Esophagus squamous epithelium (tissue), 5 donors: Measurements from ENCODE around the gene NME3. TPM values are rescaled to one million over a fixed set of nuclear protein-coding genes. Genes with fewer than 3 reads are reported as not detected.

Experiments
- DNase-seq: peaks from one replicate; lab custom pipeline; 2025; lab: John Stamatoyannopoulos, UW
- H3K27ac ChIP-seq, 4 donors: fragments of 200-600 bp; sonication (generic); one replicate each; pipeline ENCODE4 v1.5.1; 2016 to 2019; ENCODE audit warnings: mild to moderate bottlenecking in 1 of 4
- H3K27me3 ChIP-seq, 4 donors: fragments of 200-600 bp; sonication (generic); 1 replicate in 3 of 4; 2 replicates in 1 of 4; pipeline versions ENCODE4 v1.5.1 to v1.6.0; 2017 to 2021; ENCODE audit warnings: antibody characterized with exemption in 1 of 4
- H3K36me3 ChIP-seq, 3 donors: fragments of 200-600 bp; sonication (generic); one replicate each; pipeline ENCODE4 v1.5.1; 2016 to 2019
- H3K4me1 ChIP-seq, 3 donors: fragments of 200-600 bp; sonication (generic); one replicate each; pipeline ENCODE4 v1.5.1; 2017 to 2019
- H3K4me3 ChIP-seq, 4 donors: fragments of 200-600 bp; sonication (generic); 1 replicate in 3 of 4; 2 replicates in 1 of 4; pipeline ENCODE4 v1.5.1; 2016 to 2019; ENCODE audit warnings: mild to moderate bottlenecking in 2 of 4, moderate library complexity in 1 of 4
- H3K9me3 ChIP-seq, 3 donors: fragments of 200-600 bp; sonication (generic); one replicate each; pipeline ENCODE4 v1.5.1; 2016 to 2019
- CTCF ChIP-seq, 6 experiments: fragments of 450-650 bp in 4 of 6; fragments of 200-600 bp in 2 of 6; sonication (generic) in 2 of 6; IDR thresholded peaks; one replicate each; pipeline ENCODE4 v1.5.1; 2016 to 2019; ENCODE audit warnings: antibody characterized with exemption in 6 of 6, mild to moderate bottlenecking in 4 of 6, moderate library complexity in 4 of 6
- POLR2A ChIP-seq, 4 donors: fragments of 450-650 bp; IDR thresholded peaks; one replicate each; pipeline ENCODE4 v1.6.1; 2017; ENCODE audit warnings: antibody characterized with exemption in 4 of 4, mild to moderate bottlenecking in 4 of 4, moderate library complexity in 3 of 4
- WGBS, 2 donors: methylation state at CpG; one replicate each; pipeline ENCODE4 v1.1.5; 2018; 5-methylcytosine and 5-hydroxymethylcytosine counted together
- intact Hi-C: fragments of 100-400 bp; cut with DNase I; formaldehyde crosslinking; loops from one replicate; pipeline ENCODE4 v1.15.0; 2022
- total RNA-seq, 4 donors: library from RNA; depleted of rRNA; stranded (reverse); fragments of >200 nt; gene quantifications; one replicate each; pipeline ENCODE4 v1.1.0, GENCODE V29; 2016
- donor health status: DM: yes; HTN: yes; CAD: no.

Gene NME3
- total RNA-seq, 4 donors from 2014 or later, result 30.2 to 57.1 (median 53.6) TPM

- no peak overlapping the region for H3K27ac ChIP-seq
- H3K27me3 ChIP-seq, result no peaks in the 10 kb centered on the region
- DNase-seq, result no peak
- no peaks in the 10 kb centered on the region for H3K9me3 ChIP-seq
- intact Hi-C loops, result no loop called here
- H3K4me3 ChIP-seq, result no peak overlapping the region
- peaks cover 25 to 79% (median 28%) of the 10 kb centered on the region in 3 donors for H3K36me3 ChIP-seq
- WGBS, 2 donors, result 81 to 89% methylated on average over 6 to 11 of the region's 40 CpGs
- no peak for TF ChIP-seq CTCF (IDR thresholded peaks at IDR 0.05)
- no peak for TF ChIP-seq POLR2A (IDR thresholded peaks at IDR 0.05)
- peaks cover 0 to 11% (median 6%) of the 10 kb centered on the region in 3 donors for H3K4me1 ChIP-seq
Observed at GRCh38 chr16:1816396-1817275, 45.3 kb upstream of the NME3 start.

- DNase-seq, result no peak
Observed at GRCh38 chr16:1815461-1815860, 44.1 kb upstream of the NME3 start.

GRCh38 chr16:1812732-1813163 lies 41.4 kb upstream of the NME3 start:
- WGBS, 2 donors, result 13% methylated on average over 15 to 17 of the region's 17 CpGs
- no peak for TF ChIP-seq POLR2A (IDR thresholded peaks at IDR 0.05)
- TF ChIP-seq CTCF (IDR thresholded peaks at IDR 0.05), result peak; percentile 36 to 77 (median 63)
- peaks cover 21 to 76% (median 21%) of the 10 kb centered on the region in 3 donors for H3K36me3 ChIP-seq
- no peaks in the 10 kb centered on the region for H3K27me3 ChIP-seq
- H3K4me3 ChIP-seq, result no peak overlapping the region
- peaks cover 0 to 11% (median 6%) of the 10 kb centered on the region in 3 donors for H3K4me1 ChIP-seq
- no peak for DNase-seq
- intact Hi-C loops, result no loop called here
- H3K27ac ChIP-seq, result peak overlapping the region in 1 of 4 donors; percentile 13
- no peaks in the 10 kb centered on the region for H3K9me3 ChIP-seq

More at GRCh38 chr16:1815461-1815860, 44.1 kb upstream of the NME3 start:
- no peak overlapping the region for H3K4me3 ChIP-seq
- H3K27me3 ChIP-seq, result no peaks in the 10 kb centered on the region
- intact Hi-C loops, result no loop called here
- no peak for TF ChIP-seq POLR2A (IDR thresholded peaks at IDR 0.05)
- no peak for TF ChIP-seq CTCF (IDR thresholded peaks at IDR 0.05)
- peaks cover 20 to 77% (median 25%) of the 10 kb centered on the region in 3 donors for H3K36me3 ChIP-seq
- no peak overlapping the region for H3K27ac ChIP-seq
- H3K4me1 ChIP-seq, result peaks cover 0 to 11% (median 6%) of the 10 kb centered on the region in 3 donors
- H3K9me3 ChIP-seq, result no peaks in the 10 kb centered on the region
- 90 to 93% methylated on average over 11 of the region's 11 CpGs for WGBS, 2 donors

- TF ChIP-seq CTCF (IDR thresholded peaks at IDR 0.05) (no peak), POLR2A (IDR thresholded peaks at IDR 0.05) (no peak)
- DNase-seq, result no peak
- peaks cover 0 to 11% (median 6%) of the 10 kb centered on the region in 3 donors for H3K4me1 ChIP-seq
- H3K4me3 ChIP-seq, result no peak overlapping the region
- WGBS, 2 donors, result 89 to 92% methylated on average over 9 to 12 of the region's 16 CpGs
- peaks cover 11 to 72% (median 11%) of the 10 kb centered on the region in 3 donors for H3K36me3 ChIP-seq
- no peaks in the 10 kb centered on the region for H3K9me3 ChIP-seq
- no peaks in the 10 kb centered on the region for H3K27me3 ChIP-seq
- H3K27ac ChIP-seq, result no peak overlapping the region
- intact Hi-C loops, result no loop called here
Observed at GRCh38 chr16:1810536-1810935, 39.2 kb upstream of the NME3 start.

- Histone ChIP-seq H3K27me3 (no peaks in the 10 kb centered on the region), H3K4me3 (no peak overlapping the region), H3K4me1 (peaks cover 0 to 11% (median 6%) of the 10 kb centered on the region in 3 donors), H3K36me3 (peaks cover 11 to 67% (median 11%) of the 10 kb centered on the region in 3 donors), H3K9me3 (no peaks in the 10 kb centered on the region), H3K27ac (no peak overlapping the region)
- DNase-seq, result no peak
- intact Hi-C loops, result no loop called here
- TF ChIP-seq POLR2A (IDR thresholded peaks at IDR 0.05), result no peak
- no peak for TF ChIP-seq CTCF (IDR thresholded peaks at IDR 0.05)
- WGBS, 2 donors, result 91 to 97% methylated on average over 13 to 15 of the region's 16 CpGs
Observed at GRCh38 chr16:1810106-1810505, 38.8 kb upstream of the NME3 start.
